Measurements from ENCODE around the gene CTNND2. TPM values are rescaled to one million over a fixed set of nuclear protein-coding genes. Genes with fewer than 3 reads are reported as not detected.

The CTNND2 gene
- polyA plus RNA-seq, 1 of the 3 experiments (the other 2 are of a cell fraction) = not detected

DNA sequence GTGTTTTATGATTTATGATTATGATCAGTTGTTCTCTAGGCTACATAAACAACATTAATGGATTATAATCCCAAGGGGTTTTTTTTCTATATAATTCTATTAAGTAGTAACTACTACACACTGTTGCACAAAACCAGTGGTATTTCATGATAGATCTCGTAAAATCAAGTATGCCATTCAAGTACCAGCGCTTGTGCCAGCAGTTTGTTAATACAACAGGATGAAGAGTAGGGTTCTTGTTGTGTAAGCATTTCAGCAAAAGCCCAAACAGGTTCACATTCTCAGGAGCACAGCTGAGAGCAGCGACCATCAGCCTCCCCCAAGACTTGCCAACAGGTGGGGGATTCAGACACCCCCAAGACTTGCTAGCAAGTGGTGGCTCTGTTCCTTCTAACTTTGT is 88.8 kb downstream of the CTNND2 start (continued):
- TF ChIP-seq GATA2 (CRISPR knock-in tag; IDR thresholded peaks at IDR 0.05) = no peak

DNA sequence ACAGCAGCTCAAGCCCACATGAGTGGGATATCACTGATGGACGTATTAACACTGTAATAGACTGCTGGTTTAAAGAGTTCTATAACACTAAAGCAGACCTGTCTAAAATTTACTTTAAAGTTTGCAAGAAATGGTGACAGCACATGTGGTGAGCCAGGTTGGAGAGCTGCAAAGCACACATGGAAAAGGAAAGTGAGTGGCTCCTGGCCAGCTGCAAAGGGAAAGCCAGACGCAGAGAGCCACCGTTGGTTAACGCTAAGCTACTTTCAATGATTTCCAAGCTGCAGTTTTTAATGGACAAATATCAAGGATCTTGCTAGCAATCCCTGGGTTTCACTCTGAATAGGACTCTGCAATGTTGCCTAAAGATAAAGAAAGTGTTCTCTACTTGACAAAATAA is 89.9 kb downstream of the CTNND2 start:
- no peaks in the 10 kb centered on the region for H3K27me3 ChIP-seq (ENCODE audit: insufficient read depth)
- no peak overlapping the region for H3K27ac ChIP-seq (ENCODE audit: low read depth in 2 of 2, low read length in 1 of 2)
- H3K79me2 ChIP-seq (ENCODE audit: insufficient read depth) = no peaks in the 10 kb centered on the region
- no peak overlapping the region for H3K4me2 ChIP-seq
- H3K4me1 ChIP-seq (ENCODE audit: control insufficient read depth in 1 of 2, insufficient read depth in 2 of 2, low read depth in 1 of 2, low read length in 1 of 2) = no peaks in the 10 kb centered on the region
- H3K9me3 ChIP-seq = no peaks in the 10 kb centered on the region
- TF ChIP-seq FOXJ3 (CRISPR knock-in tag; IDR thresholded peaks at IDR 0.05) (no peak), POLR2AphosphoS5 (IDR thresholded peaks at IDR 0.05; ENCODE audit: low read depth, low read length) (no peak), YY1 (IDR thresholded peaks at IDR 0.05; ENCODE audit: low read depth) (no peak)
- TF ChIP-seq, protein P1, sequence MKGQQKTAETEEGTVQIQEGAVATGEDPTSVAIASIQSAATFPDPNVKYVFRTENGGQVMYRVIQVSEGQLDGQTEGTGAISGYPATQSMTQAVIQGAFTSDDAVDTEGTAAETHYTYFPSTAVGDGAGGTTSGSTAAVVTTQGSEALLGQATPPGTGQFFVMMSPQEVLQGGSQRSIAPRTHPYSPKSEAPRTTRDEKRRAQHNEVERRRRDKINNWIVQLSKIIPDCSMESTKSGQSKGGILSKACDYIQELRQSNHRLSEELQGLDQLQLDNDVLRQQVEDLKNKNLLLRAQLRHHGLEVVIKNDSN (IDR thresholded peaks at IDR 0.05; ENCODE audit: borderline replicate concordance, low read depth) = no peak
- TF ChIP-seq, protein P2, sequence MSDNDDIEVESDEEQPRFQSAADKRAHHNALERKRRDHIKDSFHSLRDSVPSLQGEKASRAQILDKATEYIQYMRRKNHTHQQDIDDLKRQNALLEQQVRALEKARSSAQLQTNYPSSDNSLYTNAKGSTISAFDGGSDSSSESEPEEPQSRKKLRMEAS (IDR thresholded peaks at IDR 0.05; ENCODE audit: low read depth) = no peak
- WGBS (ENCODE audit: low lambda C conversion rate) = 8% methylated on average over 4 of the region's 4 CpGs
- no peaks in the 10 kb centered on the region for H3K9me2 ChIP-seq
- no peak overlapping the region for H3K9ac ChIP-seq
- no peaks in the 10 kb centered on the region for H3K36me3 ChIP-seq (replicated peaks in 1 of 2; ENCODE audit: control insufficient read depth in 1 of 2, insufficient read depth in 2 of 2, low read length in 1 of 2)
- H3F3A ChIP-seq (replicated peaks; ENCODE audit: insufficient read depth) = no peaks in the 10 kb centered on the region
- H3K4me3 ChIP-seq (ENCODE audit: low read depth in 2 of 2, low read length in 1 of 2) = no peak overlapping the region
- POLR2A ChIA-PET = no interaction called here
- CTCF ChIA-PET = interaction anchor here (0.5 kb wide), 1 partner anchor 1217 kb away, joined by 3 read pairs; no protein-coding TSS in a partner anchor
- H2AFZ ChIP-seq (ENCODE audit: low read depth) = no peak overlapping the region
- no peak for DNase-seq
- no peaks in the 10 kb centered on the region for H4K20me1 ChIP-seq (ENCODE audit: insufficient read depth)

DNA sequence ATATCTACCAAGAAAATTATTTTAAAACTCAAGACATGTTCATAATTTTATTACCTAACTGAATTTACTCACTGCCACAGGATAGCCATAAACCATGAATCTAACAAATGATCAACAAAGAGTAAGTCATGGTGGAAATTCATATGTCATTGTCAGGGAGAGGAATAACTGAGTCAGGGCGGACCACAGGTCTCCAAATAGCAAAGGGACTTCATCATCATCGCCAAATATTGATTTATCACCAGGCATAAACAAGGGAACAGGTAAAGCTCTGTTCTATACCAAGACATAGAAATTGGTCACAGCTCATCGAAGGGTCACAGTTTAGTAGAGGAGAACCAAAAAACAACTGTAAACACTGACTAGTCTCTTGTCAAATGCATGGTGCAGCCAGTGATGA is 94.8 kb downstream of the CTNND2 start:
- ChIA-PET POLR2A (no interaction called here), CTCF (no interaction called here)
- no peaks in the 10 kb centered on the region for H3K9me2 ChIP-seq
- no peak overlapping the region for H3K4me2 ChIP-seq
- no peaks in the 10 kb centered on the region for H3K36me3 ChIP-seq (replicated peaks in 1 of 2; ENCODE audit: control insufficient read depth in 1 of 2, insufficient read depth in 2 of 2, low read length in 1 of 2)
- H3K9me3 ChIP-seq = no peaks in the 10 kb centered on the region
- H3K4me3 ChIP-seq (ENCODE audit: low read depth in 2 of 2, low read length in 1 of 2) = no peak overlapping the region
- no peaks in the 10 kb centered on the region for H3K79me2 ChIP-seq (ENCODE audit: insufficient read depth)
- WGBS (ENCODE audit: low lambda C conversion rate) = 0% methylated on average over 3 of the region's 3 CpGs
- H3K27me3 ChIP-seq (ENCODE audit: insufficient read depth) = no peaks in the 10 kb centered on the region
- H3K9ac ChIP-seq = no peak overlapping the region
- no peak overlapping the region for H3K27ac ChIP-seq (ENCODE audit: low read depth in 2 of 2, low read length in 1 of 2)
- H4K20me1 ChIP-seq (ENCODE audit: insufficient read depth) = no peaks in the 10 kb centered on the region
- DNase-seq = no peak
- H3F3A ChIP-seq (replicated peaks; ENCODE audit: insufficient read depth) = no peaks in the 10 kb centered on the region
- no peak overlapping the region for H2AFZ ChIP-seq (ENCODE audit: low read depth)
- H3K4me1 ChIP-seq (ENCODE audit: control insufficient read depth in 1 of 2, insufficient read depth in 2 of 2, low read depth in 1 of 2, low read length in 1 of 2) = no peaks in the 10 kb centered on the region
- TF ChIP-seq JUND (IDR thresholded peaks at IDR 0.05) (no peak), FOXJ3 (CRISPR knock-in tag; IDR thresholded peaks at IDR 0.05) (no peak), SIN3A (IDR thresholded peaks at IDR 0.05; ENCODE audit: borderline replicate concordance, low read depth, low read length) (no peak), RAD21 (IDR thresholded peaks at IDR 0.05; ENCODE audit: low read length) (no peak), EP300 (IDR thresholded peaks at IDR 0.05; ENCODE audit: borderline replicate concordance in 1 of 2, low read depth in 1 of 2, low read length in 1 of 2) (no peak), GABPA (IDR thresholded peaks at IDR 0.05; ENCODE audit: low read depth) (no peak), CHD2 (IDR thresholded peaks at IDR 0.05; ENCODE audit: low read length, partially characterized antibody) (no peak), TCF12 (IDR thresholded peaks at IDR 0.05) (no peak), POLR2AphosphoS5 (IDR thresholded peaks at IDR 0.05; ENCODE audit: low read depth, low read length) (no peak), FOXM1 (IDR thresholded peaks at IDR 0.05; ENCODE audit: low read depth) (no peak), RCOR1 (IDR thresholded peaks at IDR 0.05; ENCODE audit: low read length) (no peak)
- TF ChIP-seq, protein P3, sequence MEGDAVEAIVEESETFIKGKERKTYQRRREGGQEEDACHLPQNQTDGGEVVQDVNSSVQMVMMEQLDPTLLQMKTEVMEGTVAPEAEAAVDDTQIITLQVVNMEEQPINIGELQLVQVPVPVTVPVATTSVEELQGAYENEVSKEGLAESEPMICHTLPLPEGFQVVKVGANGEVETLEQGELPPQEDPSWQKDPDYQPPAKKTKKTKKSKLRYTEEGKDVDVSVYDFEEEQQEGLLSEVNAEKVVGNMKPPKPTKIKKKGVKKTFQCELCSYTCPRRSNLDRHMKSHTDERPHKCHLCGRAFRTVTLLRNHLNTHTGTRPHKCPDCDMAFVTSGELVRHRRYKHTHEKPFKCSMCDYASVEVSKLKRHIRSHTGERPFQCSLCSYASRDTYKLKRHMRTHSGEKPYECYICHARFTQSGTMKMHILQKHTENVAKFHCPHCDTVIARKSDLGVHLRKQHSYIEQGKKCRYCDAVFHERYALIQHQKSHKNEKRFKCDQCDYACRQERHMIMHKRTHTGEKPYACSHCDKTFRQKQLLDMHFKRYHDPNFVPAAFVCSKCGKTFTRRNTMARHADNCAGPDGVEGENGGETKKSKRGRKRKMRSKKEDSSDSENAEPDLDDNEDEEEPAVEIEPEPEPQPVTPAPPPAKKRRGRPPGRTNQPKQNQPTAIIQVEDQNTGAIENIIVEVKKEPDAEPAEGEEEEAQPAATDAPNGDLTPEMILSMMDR (IDR thresholded peaks at IDR 0.05) = no peak
- TF ChIP-seq, protein P4, sequence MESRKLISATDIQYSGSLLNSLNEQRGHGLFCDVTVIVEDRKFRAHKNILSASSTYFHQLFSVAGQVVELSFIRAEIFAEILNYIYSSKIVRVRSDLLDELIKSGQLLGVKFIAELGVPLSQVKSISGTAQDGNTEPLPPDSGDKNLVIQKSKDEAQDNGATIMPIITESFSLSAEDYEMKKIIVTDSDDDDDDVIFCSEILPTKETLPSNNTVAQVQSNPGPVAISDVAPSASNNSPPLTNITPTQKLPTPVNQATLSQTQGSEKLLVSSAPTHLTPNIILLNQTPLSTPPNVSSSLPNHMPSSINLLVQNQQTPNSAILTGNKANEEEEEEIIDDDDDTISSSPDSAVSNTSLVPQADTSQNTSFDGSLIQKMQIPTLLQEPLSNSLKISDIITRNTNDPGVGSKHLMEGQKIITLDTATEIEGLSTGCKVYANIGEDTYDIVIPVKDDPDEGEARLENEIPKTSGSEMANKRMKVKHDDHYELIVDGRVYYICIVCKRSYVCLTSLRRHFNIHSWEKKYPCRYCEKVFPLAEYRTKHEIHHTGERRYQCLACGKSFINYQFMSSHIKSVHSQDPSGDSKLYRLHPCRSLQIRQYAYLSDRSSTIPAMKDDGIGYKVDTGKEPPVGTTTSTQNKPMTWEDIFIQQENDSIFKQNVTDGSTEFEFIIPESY (IDR thresholded peaks at IDR 0.05; ENCODE audit: borderline replicate concordance, low read depth) = no peak
- TF ChIP-seq, protein P5, sequence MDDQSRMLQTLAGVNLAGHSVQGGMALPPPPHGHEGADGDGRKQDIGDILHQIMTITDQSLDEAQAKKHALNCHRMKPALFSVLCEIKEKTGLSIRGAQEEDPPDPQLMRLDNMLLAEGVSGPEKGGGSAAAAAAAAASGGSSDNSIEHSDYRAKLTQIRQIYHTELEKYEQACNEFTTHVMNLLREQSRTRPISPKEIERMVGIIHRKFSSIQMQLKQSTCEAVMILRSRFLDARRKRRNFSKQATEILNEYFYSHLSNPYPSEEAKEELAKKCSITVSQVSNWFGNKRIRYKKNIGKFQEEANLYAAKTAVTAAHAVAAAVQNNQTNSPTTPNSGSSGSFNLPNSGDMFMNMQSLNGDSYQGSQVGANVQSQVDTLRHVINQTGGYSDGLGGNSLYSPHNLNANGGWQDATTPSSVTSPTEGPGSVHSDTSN (IDR thresholded peaks at IDR 0.05) = no peak
- TF ChIP-seq, protein P6, sequence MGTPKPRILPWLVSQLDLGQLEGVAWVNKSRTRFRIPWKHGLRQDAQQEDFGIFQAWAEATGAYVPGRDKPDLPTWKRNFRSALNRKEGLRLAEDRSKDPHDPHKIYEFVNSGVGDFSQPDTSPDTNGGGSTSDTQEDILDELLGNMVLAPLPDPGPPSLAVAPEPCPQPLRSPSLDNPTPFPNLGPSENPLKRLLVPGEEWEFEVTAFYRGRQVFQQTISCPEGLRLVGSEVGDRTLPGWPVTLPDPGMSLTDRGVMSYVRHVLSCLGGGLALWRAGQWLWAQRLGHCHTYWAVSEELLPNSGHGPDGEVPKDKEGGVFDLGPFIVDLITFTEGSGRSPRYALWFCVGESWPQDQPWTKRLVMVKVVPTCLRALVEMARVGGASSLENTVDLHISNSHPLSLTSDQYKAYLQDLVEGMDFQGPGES (IDR thresholded peaks at IDR 0.05; ENCODE audit: low read depth, low read length) = no peak

Data from SK-N-SH (cell line).